ENCODE data around the gene SETD7. TPM values are rescaled to one million over a fixed set of nuclear protein-coding genes. Genes with fewer than 3 reads are reported as not detected.

SETD7 gene
- total and polyA plus RNA-seq, 2 of the 8 experiments (the other 6 are each of a cell fraction or from before 2014, with no cell fraction given): 1.5 to 4.6 TPM

DNA sequence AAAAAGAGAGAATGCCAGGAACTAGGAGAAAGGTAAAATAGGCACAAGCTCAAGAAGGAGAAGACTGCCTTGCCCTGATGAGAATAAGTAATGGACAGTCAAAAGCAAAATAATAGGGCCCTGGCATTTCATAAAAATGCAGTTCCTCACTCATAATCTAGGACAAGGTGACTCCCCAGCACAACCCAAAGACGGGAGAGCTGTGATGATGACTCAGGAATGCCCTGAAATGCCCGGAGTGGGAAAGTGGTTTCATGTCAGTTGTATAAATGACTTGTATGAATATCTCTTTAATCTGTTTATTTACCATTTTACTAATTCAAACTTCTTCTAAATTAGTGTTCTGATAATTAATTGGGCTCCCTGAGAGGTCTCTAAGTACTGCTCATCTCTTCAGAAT, 28.8 kb upstream of the SETD7 start (continued):
- TF ChIP-seq CREB1 (IDR thresholded peaks at IDR 0.05) (no peak), SP2 (IDR thresholded peaks at IDR 0.05; ENCODE audit: low read length) (no peak), HDAC6 (IDR thresholded peaks at IDR 0.05; ENCODE audit: low read depth, low read length) (no peak), BRCA1 (IDR thresholded peaks at IDR 0.05; ENCODE audit: low read depth, low read length) (no peak)

Measured in H1 (cell line).